ENCODE data around the gene CLC. TPM values are rescaled to one million over a fixed set of nuclear protein-coding genes. Genes with fewer than 3 reads are reported as not detected.

CLC gene
- total RNA-seq, 3 donors from 2014 or later (not counting 1 experiment from before 2014, with no cell fraction given), result 11.2 to 487 TPM; not detected in 1

DNA sequence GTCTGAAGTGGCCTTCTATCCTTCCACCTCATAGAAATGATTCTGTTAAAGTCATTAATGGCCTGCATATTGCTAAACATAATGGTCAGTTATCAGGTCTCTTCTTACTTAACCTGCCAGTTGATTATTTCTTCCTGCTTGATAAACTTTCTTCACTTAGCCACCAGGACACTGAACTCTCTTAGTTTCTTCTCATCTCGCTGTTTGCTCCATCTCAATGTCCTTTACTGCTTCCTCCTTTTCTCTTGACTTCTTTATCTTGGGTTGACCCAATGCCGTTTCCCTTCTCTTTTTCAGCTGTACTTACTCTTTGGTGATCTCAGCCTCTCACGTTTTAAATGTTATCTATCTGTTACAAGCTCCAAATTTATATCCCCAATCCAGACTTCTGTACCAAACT is 17.1 kb upstream of the CLC start:
- TF ChIP-seq, protein P1, sequence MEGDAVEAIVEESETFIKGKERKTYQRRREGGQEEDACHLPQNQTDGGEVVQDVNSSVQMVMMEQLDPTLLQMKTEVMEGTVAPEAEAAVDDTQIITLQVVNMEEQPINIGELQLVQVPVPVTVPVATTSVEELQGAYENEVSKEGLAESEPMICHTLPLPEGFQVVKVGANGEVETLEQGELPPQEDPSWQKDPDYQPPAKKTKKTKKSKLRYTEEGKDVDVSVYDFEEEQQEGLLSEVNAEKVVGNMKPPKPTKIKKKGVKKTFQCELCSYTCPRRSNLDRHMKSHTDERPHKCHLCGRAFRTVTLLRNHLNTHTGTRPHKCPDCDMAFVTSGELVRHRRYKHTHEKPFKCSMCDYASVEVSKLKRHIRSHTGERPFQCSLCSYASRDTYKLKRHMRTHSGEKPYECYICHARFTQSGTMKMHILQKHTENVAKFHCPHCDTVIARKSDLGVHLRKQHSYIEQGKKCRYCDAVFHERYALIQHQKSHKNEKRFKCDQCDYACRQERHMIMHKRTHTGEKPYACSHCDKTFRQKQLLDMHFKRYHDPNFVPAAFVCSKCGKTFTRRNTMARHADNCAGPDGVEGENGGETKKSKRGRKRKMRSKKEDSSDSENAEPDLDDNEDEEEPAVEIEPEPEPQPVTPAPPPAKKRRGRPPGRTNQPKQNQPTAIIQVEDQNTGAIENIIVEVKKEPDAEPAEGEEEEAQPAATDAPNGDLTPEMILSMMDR (IDR thresholded peaks at IDR 0.05), result no peak
- no peaks in the 10 kb centered on the region for H3K36me3 ChIP-seq (ENCODE audit: control insufficient read depth, insufficient read depth, low read length)
- ATAC-seq, result no peak

DNA sequence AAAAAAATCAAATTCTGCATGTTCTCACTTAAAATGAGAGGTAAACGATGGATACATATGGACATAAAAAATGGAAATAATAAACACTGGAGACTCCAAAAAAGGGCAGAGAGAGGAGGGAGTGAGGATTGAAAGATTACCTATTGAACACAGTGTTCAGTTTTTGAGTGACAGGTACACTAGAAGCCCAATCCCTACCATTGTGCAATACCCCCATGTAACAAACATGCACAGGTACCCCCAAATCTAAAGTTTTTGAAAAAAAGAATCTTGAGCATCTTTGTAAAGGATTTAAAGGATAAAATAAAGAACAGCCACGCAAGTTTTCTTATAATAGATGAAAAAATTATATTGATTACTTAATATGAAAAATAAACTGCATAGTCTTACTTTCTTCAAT is 16.7 kb upstream of the CLC start:
- peaks cover 6% of the 10 kb centered on the region for H3K27me3 ChIP-seq (ENCODE audit: control insufficient read depth, insufficient read depth, low read length)
- H3K4me1 Mint-ChIP-seq, result no peaks in the 10 kb centered on the region
- H3K36me3 Mint-ChIP-seq, result no peaks in the 10 kb centered on the region
- WGBS (ENCODE audit: insufficient coverage), result 100% methylated on average over 1 of the region's 2 CpGs
- no peaks in the 10 kb centered on the region for H3K9me3 ChIP-seq (ENCODE audit: control insufficient read depth, insufficient read depth, low read length)
- ATAC-seq, result no peak
- peaks cover 20 to 23% of the 10 kb centered on the region in 2 donors for H3K27me3 Mint-ChIP-seq (ENCODE audit: low read depth in 2 of 2)
- H3K4me3 Mint-ChIP-seq, result no peak overlapping the region
- TF ChIP-seq, protein P1 (IDR thresholded peaks at IDR 0.05), result no peak
- no peaks in the 10 kb centered on the region for H3K9me3 Mint-ChIP-seq
- no peak overlapping the region for H3K27ac ChIP-seq (ENCODE audit: low read length)
- no peak for DNase-seq
- H3K4me3 ChIP-seq (ENCODE audit: low read length), result no peak overlapping the region
- H3K27ac Mint-ChIP-seq, result no peak overlapping the region
- intact Hi-C loops (cut with micrococcal nuclease), result no loop called here
- H3K36me3 ChIP-seq (ENCODE audit: control insufficient read depth, insufficient read depth, low read length), result no peaks in the 10 kb centered on the region
- H3K4me1 ChIP-seq (ENCODE audit: control insufficient read depth, insufficient read depth, low read length), result no peaks in the 10 kb centered on the region

More for the DNA sequence above, 17.1 kb upstream of the CLC start:
- H3K27ac Mint-ChIP-seq, result no peak overlapping the region
- no peaks in the 10 kb centered on the region for H3K4me1 Mint-ChIP-seq
- no peaks in the 10 kb centered on the region for H3K9me3 ChIP-seq (ENCODE audit: control insufficient read depth, insufficient read depth, low read length)
- no peaks in the 10 kb centered on the region for H3K9me3 Mint-ChIP-seq
- peaks cover 6% of the 10 kb centered on the region for H3K27me3 ChIP-seq (ENCODE audit: control insufficient read depth, insufficient read depth, low read length)
- intact Hi-C loops (cut with micrococcal nuclease), result no loop called here
- H3K4me3 Mint-ChIP-seq, result no peak overlapping the region
- DNase-seq, result no peak
- no peak overlapping the region for H3K4me3 ChIP-seq (ENCODE audit: low read length)
- H3K27me3 Mint-ChIP-seq (ENCODE audit: low read depth in 2 of 2), result peaks cover 20 to 24% of the 10 kb centered on the region in 2 donors
- no peaks in the 10 kb centered on the region for H3K4me1 ChIP-seq (ENCODE audit: control insufficient read depth, insufficient read depth, low read length)
- H3K36me3 Mint-ChIP-seq, result no peaks in the 10 kb centered on the region
- H3K27ac ChIP-seq (ENCODE audit: low read length), result no peak overlapping the region
- WGBS (ENCODE audit: insufficient coverage), result 52% methylated on average over 3 of the region's 3 CpGs

DNA sequence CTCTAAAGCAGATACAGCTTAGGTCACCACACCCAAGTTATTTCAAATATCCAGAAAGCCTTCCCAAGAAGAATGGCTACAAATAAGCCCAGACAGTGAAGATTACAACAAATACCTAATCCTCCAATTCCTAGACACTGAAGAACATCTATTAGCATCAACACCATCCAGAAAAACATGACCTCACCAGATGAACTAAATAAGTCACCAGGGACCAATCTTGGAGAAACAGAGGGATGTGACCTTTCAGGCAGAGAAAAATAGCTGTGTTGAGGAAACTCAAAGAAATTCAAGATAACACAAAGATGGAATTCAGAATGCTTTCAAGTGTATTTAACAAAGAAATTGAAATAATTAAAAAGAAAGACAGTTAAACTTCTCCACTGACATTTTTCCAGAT is 15.0 kb upstream of the CLC start:
- no peak for ATAC-seq

DNA sequence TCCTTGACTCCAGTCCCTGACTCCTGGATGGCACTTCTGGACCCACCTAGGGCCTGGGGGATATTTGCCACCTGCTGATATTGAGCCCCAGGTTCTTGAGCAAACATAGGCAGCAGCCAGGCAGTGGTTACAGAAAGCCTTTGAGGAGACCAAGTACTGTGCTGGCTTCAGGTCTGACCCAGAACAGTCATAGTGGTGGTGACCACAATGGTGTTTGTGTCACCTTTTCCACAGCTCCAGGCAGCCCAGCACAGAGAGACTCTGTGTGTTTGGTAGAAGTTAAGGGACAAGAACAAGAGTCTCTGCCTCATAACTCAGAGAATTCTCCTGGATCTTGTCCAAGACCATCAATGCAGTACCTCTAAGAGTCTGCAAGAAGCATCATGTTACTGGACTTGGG is 14.6 kb upstream of the CLC start:
- H3K36me3 ChIP-seq (ENCODE audit: control insufficient read depth, insufficient read depth, low read length), result no peaks in the 10 kb centered on the region
- Mint-ChIP-seq H3K36me3 (no peaks in the 10 kb centered on the region), H3K27me3 (ENCODE audit: low read depth in 2 of 2) (peaks cover 12 to 18% of the 10 kb centered on the region in 2 donors), H3K27ac (no peak overlapping the region), H3K4me1 (no peaks in the 10 kb centered on the region), H3K4me3 (no peak overlapping the region), H3K9me3 (no peaks in the 10 kb centered on the region)
- no peak for DNase-seq
- no peak for ATAC-seq
- peaks cover 6% of the 10 kb centered on the region for H3K27me3 ChIP-seq (ENCODE audit: control insufficient read depth, insufficient read depth, low read length)
- no peaks in the 10 kb centered on the region for H3K9me3 ChIP-seq (ENCODE audit: control insufficient read depth, insufficient read depth, low read length)
- TF ChIP-seq, protein P1 (IDR thresholded peaks at IDR 0.05), result no peak
- no peak overlapping the region for H3K4me3 ChIP-seq (ENCODE audit: low read length)
- H3K27ac ChIP-seq (ENCODE audit: low read length), result no peak overlapping the region
- no peaks in the 10 kb centered on the region for H3K4me1 ChIP-seq (ENCODE audit: control insufficient read depth, insufficient read depth, low read length)
- intact Hi-C loops (cut with micrococcal nuclease), result no loop called here

More for the DNA sequence above, 15.0 kb upstream of the CLC start:
- Histone ChIP-seq H3K4me1 (ENCODE audit: control insufficient read depth, insufficient read depth, low read length) (no peaks in the 10 kb centered on the region), H3K27me3 (ENCODE audit: control insufficient read depth, insufficient read depth, low read length) (peaks cover 6% of the 10 kb centered on the region), H3K9me3 (ENCODE audit: control insufficient read depth, insufficient read depth, low read length) (no peaks in the 10 kb centered on the region), H3K4me3 (ENCODE audit: low read length) (no peak overlapping the region), H3K27ac (ENCODE audit: low read length) (no peak overlapping the region), H3K36me3 (ENCODE audit: control insufficient read depth, insufficient read depth, low read length) (no peaks in the 10 kb centered on the region)
- TF ChIP-seq, protein P1 (IDR thresholded peaks at IDR 0.05), result no peak
- Mint-ChIP-seq H3K27ac (no peak overlapping the region), H3K4me3 (no peak overlapping the region), H3K4me1 (no peaks in the 10 kb centered on the region), H3K27me3 (ENCODE audit: low read depth in 2 of 2) (peaks cover 14 to 18% of the 10 kb centered on the region in 2 donors), H3K9me3 (no peaks in the 10 kb centered on the region), H3K36me3 (no peaks in the 10 kb centered on the region)
- intact Hi-C loops (cut with micrococcal nuclease), result no loop called here
- no peak for DNase-seq
